GM12878 (cell line): Measurements from ENCODE around the gene NAT8L. TPM values are rescaled to one million over a fixed set of nuclear protein-coding genes. Genes with fewer than 3 reads are reported as not detected.

Source experiments
- ATAC-seq: fragments of 200-7000 bp; cut with Tn5 transposase; 3 replicates; pipeline ENCODE4 v1.9.1; 2020; ENCODE audit warnings: mild to moderate bottlenecking, moderate library complexity
- BruUV-seq: library from RNA; stranded (reverse); fragments of 400-500 nt; replicated peaks from 2 replicates; lab custom pipeline; 2021; lab: Mats Ljungman, UMichigan
- CTCF ChIA-PET: fragments of 300-600 bp; sonication (Branson Sonifier 250); formaldehyde crosslinking; extraction: SDS; loops from one replicate; lab custom pipeline; 2021; ENCODE audit warnings: inconsistent platforms; lab: Yijun Ruan, JAX
- POLR2A ChIA-PET: fragments of 350-600 bp; formaldehyde crosslinking; extraction: SDS; loops from one replicate; lab custom pipeline; 2021; ENCODE audit warnings: inconsistent platforms; lab: Charles Lee
- RAD21 ChIA-PET: fragments of 300-600 bp; sonication (Branson Sonifier 250); formaldehyde crosslinking; loops from one replicate; lab custom pipeline; 2023; ENCODE audit warnings: antibody characterized with exemption; ENCODE audit not compliant: unreplicated experiment; lab: Charles Lee
- SMC1A ChIA-PET: fragments of 300-600 bp; sonication (Branson Sonifier 250); formaldehyde crosslinking; loops from one replicate; lab custom pipeline; 2023; ENCODE audit not compliant: unreplicated experiment, uncharacterized antibody; lab: Charles Lee
- DNase-seq: peaks from one replicate; pipeline ENCODE4 v3.0.0-alpha.2; 2011; ENCODE audit warnings: low read depth, low spot score
- FAIRE-seq: peaks from 3 replicates; lab custom pipeline; 2011; peaks lifted over from hg19 to GRCh38; lab: Jason Lieb, UNC
- H2AFZ ChIP-seq: 2 replicates; pipeline ENCODE4 v1.6.0; 2011; ENCODE audit warnings: low read depth, low read length, control low read depth; ENCODE audit not compliant: control insufficient read depth
- H3K27ac ChIP-seq: 2 replicates; pipeline ENCODE4 v1.5.1; 2011; ENCODE audit warnings: control low read depth; ENCODE audit not compliant: control insufficient read depth, insufficient read depth
- H3K27me3 ChIP-seq, 2 experiments: replicated peaks in 1 of 2; 2 replicates each; pipeline versions ENCODE4 v1.6.0 to v1.6.1; 2011; ENCODE audit warnings: low read length in 1 of 2; ENCODE audit not compliant: control insufficient read depth in 2 of 2, insufficient read depth in 2 of 2
- H3K36me3 ChIP-seq, 2 experiments: 2 replicates each; pipeline ENCODE4 v1.5.1; 2011; ENCODE audit warnings: low read length in 1 of 2; ENCODE audit not compliant: control insufficient read depth in 2 of 2, insufficient read depth in 2 of 2
- H3K4me1 ChIP-seq: 2 replicates; pipeline ENCODE4 v1.6.1; 2011; ENCODE audit warnings: mild to moderate bottlenecking, low read length, moderate library complexity, mixed read lengths; ENCODE audit not compliant: control insufficient read depth, insufficient read depth
- H3K4me2 ChIP-seq: 2 replicates; pipeline ENCODE4 v1.6.0; 2011; ENCODE audit warnings: control low read depth; ENCODE audit not compliant: control insufficient read depth, insufficient read depth
- H3K4me3 ChIP-seq: fragments of 200-600 bp; sonication (generic); 2 replicates; pipeline ENCODE4 v1.5.1; 2016
- H3K79me2 ChIP-seq: 2 replicates; pipeline ENCODE4 v1.6.0; 2011; ENCODE audit warnings: low read length; ENCODE audit not compliant: control insufficient read depth, insufficient read depth
- H3K9ac ChIP-seq: 2 replicates; pipeline ENCODE4 v1.8.0; 2011; ENCODE audit warnings: low read length, control low read depth, mixed read lengths; ENCODE audit not compliant: control insufficient read depth, insufficient read depth
- H3K9me3 ChIP-seq: replicated peaks from 3 replicates; pipeline ENCODE4 v1.5.1; 2011; ENCODE audit warnings: mild to moderate bottlenecking, low read length; ENCODE audit not compliant: control insufficient read depth, insufficient read depth
- H4K20me1 ChIP-seq: 2 replicates; pipeline ENCODE4 v1.6.0; 2011; ENCODE audit not compliant: control insufficient read depth, insufficient read depth
- ATF7 ChIP-seq: fragments of 450-650 bp; IDR thresholded peaks from 2 replicates; pipeline ENCODE4 v1.6.1; 2016; ENCODE audit warnings: low read depth, mild to moderate bottlenecking
- BCL11A ChIP-seq: IDR thresholded peaks from 2 replicates; pipeline ENCODE4 v1.6.1; 2011; ENCODE audit warnings: low read depth, low read length
- DPF2 ChIP-seq: fragments of 450-650 bp; IDR thresholded peaks from 2 replicates; pipeline ENCODE4 v1.6.1; 2017; ENCODE audit warnings: mild to moderate bottlenecking
- EED ChIP-seq: sonication (generic); IDR thresholded peaks from 2 replicates; pipeline ENCODE4 v1.6.1; 2016; ENCODE audit warnings: antibody characterized with exemption, low read depth
- EZH2 ChIP-seq: IDR thresholded peaks from 2 replicates; pipeline ENCODE4 v1.6.1; 2012; ENCODE audit warnings: low read depth, mild to moderate bottlenecking, control low read depth, inconsistent platforms, low read length, borderline replicate concordance; ENCODE audit not compliant: control insufficient read depth
- GATAD2B ChIP-seq: fragments of 450-650 bp; conservative IDR thresholded peaks from 2 replicates; pipeline ENCODE4 v1.6.1; 2017; ENCODE audit warnings: low read depth, mild to moderate bottlenecking, moderate library complexity
- IKZF2 ChIP-seq, 2 experiments: fragments of 450-650 bp; IDR thresholded peaks; 2 replicates each; pipeline ENCODE4 v1.6.1; 2017; ENCODE audit warnings: mild to moderate bottlenecking in 2 of 2, moderate library complexity in 2 of 2
- IRF4 ChIP-seq: IDR thresholded peaks from 2 replicates; pipeline ENCODE4 v1.6.1; 2011; ENCODE audit warnings: low read depth, low read length
- JUNB ChIP-seq: IDR thresholded peaks from 2 replicates; pipeline ENCODE4 v1.6.1; 2016; ENCODE audit warnings: antibody characterized with exemption, mild to moderate bottlenecking
- MTA2 ChIP-seq: fragments of 450-650 bp; IDR thresholded peaks from 2 replicates; pipeline ENCODE4 v1.6.1; 2016; ENCODE audit warnings: low read depth, mild to moderate bottlenecking, moderate library complexity
- NBN ChIP-seq: fragments of 450-650 bp; IDR thresholded peaks from 2 replicates; pipeline ENCODE4 v1.6.1; 2016
- RUNX3 ChIP-seq: IDR thresholded peaks from 2 replicates; pipeline ENCODE4 v1.6.1; 2012; ENCODE audit warnings: low read length, inconsistent platforms
- SPI1 ChIP-seq: IDR thresholded peaks from 2 replicates; pipeline ENCODE4 v1.6.1; 2011; ENCODE audit warnings: low read depth, mild to moderate bottlenecking, low read length, moderate library complexity, borderline replicate concordance; ENCODE audit not compliant: insufficient read depth
- STAT3 ChIP-seq: IDR thresholded peaks from 2 replicates; pipeline ENCODE4 v1.6.1; 2011; ENCODE audit warnings: low read depth, low read length, improper control_type of control experiment
- WGBS: methylation state at CpG from one replicate; pipeline ENCODE4 v1.1.6; 2016; ENCODE audit warnings: low lambda C conversion rate; ENCODE audit not compliant: insufficient replicate concordance, insufficient coverage; ENCODE audit errors: missing lambda C conversion rate; 5-methylcytosine and 5-hydroxymethylcytosine counted together
- in situ Hi-C: fragments of 300-500 bp; cut with MboI; formaldehyde crosslinking; loops from 9 replicates; pipeline ENCODE4 v1.14.3; 2018; ENCODE audit warnings: mixed read lengths
- intact Hi-C: fragments of 100-400 bp; cut with micrococcal nuclease; formaldehyde crosslinking; loops from one replicate; pipeline ENCODE4 v1.14.2; 2022; ENCODE audit not compliant: unreplicated experiment
- polyA plus RNA-seq, 11 experiments: library from polyadenylated mRNA; depleted of rRNA in 4 of 11; unstranded in 6 of 11; stranded (reverse) in 5 of 11; fragments of >200 nt; fragmentation: Nextera tagmentation in 4 of 11; fragmentation: Illumina TruSeq in 1 of 11; extraction: Ambion mirVana in 4 of 11; extraction: Trizol in 1 of 11; gene quantifications; 1 replicate in 1 of 11; 2 replicates in 10 of 11; pipeline versions ENCODE4 v1.2.1 to v1.2.3, GENCODE V29; 2011 to 2016; ENCODE audit warnings: inconsistent platforms in 2 of 11, missing spikeins in 2 of 11, low read depth in 1 of 11
- total RNA-seq, 4 experiments: library from RNA; depleted of rRNA in 3 of 4; stranded (reverse); fragments of >200 nt in 3 of 4; fragmentation: Illumina TruSeq in 1 of 4; extraction: Trizol in 1 of 4; gene quantifications; 2 replicates each; pipeline versions ENCODE4 v1.2.1 to v1.2.3, GENCODE V29; 2013 to 2021
- TF ChIP-seq, protein P1 (sequence below): fragments of 450-650 bp; IDR thresholded peaks from 2 replicates; pipeline ENCODE4 v1.6.1; 2017; ENCODE audit warnings: low read depth, mild to moderate bottlenecking, moderate library complexity
- TF ChIP-seq, protein P2 (sequence below): fragments of 450-650 bp; IDR thresholded peaks from 2 replicates; pipeline ENCODE4 v1.6.1; 2017; ENCODE audit warnings: mild to moderate bottlenecking, low read depth, inconsistent platforms; ENCODE audit not compliant: poor library complexity, severe bottlenecking
- TF ChIP-seq, protein P3 (sequence below): IDR thresholded peaks from 2 replicates; pipeline ENCODE4 v1.6.1; 2011; ENCODE audit warnings: borderline replicate concordance, low read depth, mild to moderate bottlenecking, moderate library complexity, mixed read lengths, low read length; ENCODE audit not compliant: insufficient read depth; ENCODE audit errors: extremely low read length
- TF ChIP-seq, protein P4 (sequence below): fragments of 450-650 bp; IDR thresholded peaks from 2 replicates; pipeline ENCODE4 v1.6.1; 2016; ENCODE audit warnings: mild to moderate bottlenecking

NAT8L gene
- total and polyA plus RNA-seq, 10 of the 15 experiments (the other 5 are each of a cell fraction or from before 2014, with no cell fraction given), result 0.01 to 0.31 (median 0.11) TPM; not detected in 5

DNA sequence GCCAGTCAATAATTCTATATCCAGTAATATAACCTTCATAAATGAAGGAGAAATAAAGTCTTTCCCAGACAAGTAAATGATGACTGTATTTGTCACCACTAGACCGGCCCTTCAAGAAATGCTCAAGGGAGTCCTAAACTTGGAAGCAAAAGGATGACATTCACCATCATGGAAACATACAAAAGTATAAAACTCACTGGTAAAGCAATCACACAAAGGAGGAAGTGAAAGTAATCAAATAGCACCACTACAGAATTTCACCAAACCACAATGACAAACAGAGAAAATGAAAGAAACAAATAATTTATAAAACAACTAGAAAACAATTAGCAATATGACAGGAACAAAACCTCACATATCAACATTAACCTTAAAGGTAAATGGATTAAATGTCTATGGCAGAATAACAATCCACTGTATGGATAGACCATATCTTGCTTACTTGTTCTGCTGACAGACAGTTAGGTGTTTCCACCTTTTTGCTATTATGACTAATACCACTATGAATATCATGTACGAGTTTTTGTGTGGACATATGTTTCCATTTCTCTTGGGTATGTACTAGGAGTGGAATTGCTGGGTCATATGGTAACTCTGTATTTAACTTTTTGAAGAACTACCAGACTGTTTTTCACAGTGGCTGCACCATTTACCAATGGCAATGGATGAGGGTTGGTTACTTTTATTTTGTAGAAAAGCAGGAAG, 44.9 kb downstream of the NAT8L start:
- FAIRE-seq (peak; percentile 80), DNase-seq (peak; percentile 7), ATAC-seq (peak; percentile 71)
- BruUV-seq, result no TSS peak
- no peak overlapping the region for H3K9ac ChIP-seq
- no peaks in the 10 kb centered on the region for H4K20me1 ChIP-seq
- H3K4me1 ChIP-seq, result peaks cover 8% of the 10 kb centered on the region
- peaks cover 22% of the 10 kb centered on the region for H3K9me3 ChIP-seq
- no peak overlapping the region for H2AFZ ChIP-seq
- H3K27ac ChIP-seq, result no peak overlapping the region
- no peaks in the 10 kb centered on the region for H3K36me3 ChIP-seq
- intact Hi-C loops (no loop called here), in situ Hi-C loops (no loop called here)
- H3K4me2 ChIP-seq, result no peak overlapping the region
- SMC1A ChIA-PET, result no interaction called here
- POLR2A ChIA-PET, result no interaction called here
- TF ChIP-seq, protein P1, sequence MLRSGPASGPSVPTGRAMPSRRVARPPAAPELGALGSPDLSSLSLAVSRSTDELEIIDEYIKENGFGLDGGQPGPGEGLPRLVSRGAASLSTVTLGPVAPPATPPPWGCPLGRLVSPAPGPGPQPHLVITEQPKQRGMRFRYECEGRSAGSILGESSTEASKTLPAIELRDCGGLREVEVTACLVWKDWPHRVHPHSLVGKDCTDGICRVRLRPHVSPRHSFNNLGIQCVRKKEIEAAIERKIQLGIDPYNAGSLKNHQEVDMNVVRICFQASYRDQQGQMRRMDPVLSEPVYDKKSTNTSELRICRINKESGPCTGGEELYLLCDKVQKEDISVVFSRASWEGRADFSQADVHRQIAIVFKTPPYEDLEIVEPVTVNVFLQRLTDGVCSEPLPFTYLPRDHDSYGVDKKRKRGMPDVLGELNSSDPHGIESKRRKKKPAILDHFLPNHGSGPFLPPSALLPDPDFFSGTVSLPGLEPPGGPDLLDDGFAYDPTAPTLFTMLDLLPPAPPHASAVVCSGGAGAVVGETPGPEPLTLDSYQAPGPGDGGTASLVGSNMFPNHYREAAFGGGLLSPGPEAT, result 0 out of 2 replicates have a peak, but pooled peaks have one; percentile 22
- TF ChIP-seq NBN, result peak; percentile 19; the same call in 1 of the 2 replicates
- TF ChIP-seq, protein P2, sequence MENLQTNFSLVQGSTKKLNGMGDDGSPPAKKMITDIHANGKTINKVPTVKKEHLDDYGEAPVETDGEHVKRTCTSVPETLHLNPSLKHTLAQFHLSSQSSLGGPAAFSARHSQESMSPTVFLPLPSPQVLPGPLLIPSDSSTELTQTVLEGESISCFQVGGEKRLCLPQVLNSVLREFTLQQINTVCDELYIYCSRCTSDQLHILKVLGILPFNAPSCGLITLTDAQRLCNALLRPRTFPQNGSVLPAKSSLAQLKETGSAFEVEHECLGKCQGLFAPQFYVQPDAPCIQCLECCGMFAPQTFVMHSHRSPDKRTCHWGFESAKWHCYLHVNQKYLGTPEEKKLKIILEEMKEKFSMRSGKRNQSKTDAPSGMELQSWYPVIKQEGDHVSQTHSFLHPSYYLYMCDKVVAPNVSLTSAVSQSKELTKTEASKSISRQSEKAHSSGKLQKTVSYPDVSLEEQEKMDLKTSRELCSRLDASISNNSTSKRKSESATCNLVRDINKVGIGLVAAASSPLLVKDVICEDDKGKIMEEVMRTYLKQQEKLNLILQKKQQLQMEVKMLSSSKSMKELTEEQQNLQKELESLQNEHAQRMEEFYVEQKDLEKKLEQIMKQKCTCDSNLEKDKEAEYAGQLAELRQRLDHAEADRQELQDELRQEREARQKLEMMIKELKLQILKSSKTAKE, result peak; percentile 13
- TF ChIP-seq, protein P3, sequence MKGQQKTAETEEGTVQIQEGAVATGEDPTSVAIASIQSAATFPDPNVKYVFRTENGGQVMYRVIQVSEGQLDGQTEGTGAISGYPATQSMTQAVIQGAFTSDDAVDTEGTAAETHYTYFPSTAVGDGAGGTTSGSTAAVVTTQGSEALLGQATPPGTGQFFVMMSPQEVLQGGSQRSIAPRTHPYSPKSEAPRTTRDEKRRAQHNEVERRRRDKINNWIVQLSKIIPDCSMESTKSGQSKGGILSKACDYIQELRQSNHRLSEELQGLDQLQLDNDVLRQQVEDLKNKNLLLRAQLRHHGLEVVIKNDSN, result no peak
- TF ChIP-seq MTA2, result peak; percentile 70
- peak; percentile 40; the same call in 1 of the 2 replicates for TF ChIP-seq ATF7
- TF ChIP-seq EZH2, result no peak
- TF ChIP-seq RUNX3, result peak; percentile 73
- peak; percentile 39; the same call in 1 of the 2 replicates for TF ChIP-seq IRF4
- peak; percentile 47; the same call in 1 of the 2 replicates for TF ChIP-seq DPF2
- TF ChIP-seq SPI1, result peak; percentile 84
- TF ChIP-seq IKZF2 (IDR thresholded peaks at IDR 0.05), result peak in 1 of 2 experiments; percentile 58; a peak in 1 of 4 replicates
- no peak for TF ChIP-seq EED
- TF ChIP-seq, protein P4, sequence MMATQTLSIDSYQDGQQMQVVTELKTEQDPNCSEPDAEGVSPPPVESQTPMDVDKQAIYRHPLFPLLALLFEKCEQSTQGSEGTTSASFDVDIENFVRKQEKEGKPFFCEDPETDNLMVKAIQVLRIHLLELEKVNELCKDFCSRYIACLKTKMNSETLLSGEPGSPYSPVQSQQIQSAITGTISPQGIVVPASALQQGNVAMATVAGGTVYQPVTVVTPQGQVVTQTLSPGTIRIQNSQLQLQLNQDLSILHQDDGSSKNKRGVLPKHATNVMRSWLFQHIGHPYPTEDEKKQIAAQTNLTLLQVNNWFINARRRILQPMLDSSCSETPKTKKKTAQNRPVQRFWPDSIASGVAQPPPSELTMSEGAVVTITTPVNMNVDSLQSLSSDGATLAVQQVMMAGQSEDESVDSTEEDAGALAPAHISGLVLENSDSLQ, result 0 out of 2 replicates have a peak, but pooled peaks have one; percentile 19
- peak; percentile 47 for TF ChIP-seq JUNB
- TF ChIP-seq BCL11A, result peak; percentile 34; the same call in 1 of the 2 replicates
- TF ChIP-seq GATAD2B, result no peak
- no peak for TF ChIP-seq STAT3
- H3K4me3 ChIP-seq, result no peak overlapping the region
- no peaks in the 10 kb centered on the region for H3K79me2 ChIP-seq
- WGBS, result 37% methylated on average over 2 of the region's 2 CpGs
- CTCF ChIA-PET, result no interaction called here
- RAD21 ChIA-PET, result no interaction called here
- H3K27me3 ChIP-seq, result no peaks in the 10 kb centered on the region; a peak in 1 of 4 replicates
